Measurements from ENCODE around the gene OR1F1.

Gene OR1F1

GRCh38 chr16:3241761-3242160, 53.8 kb downstream of the OR1F1 start:
- H3K4me2 ChIP-seq (ENCODE audit: low read length) = no peak overlapping the region
- H3K4me1 ChIP-seq = no peaks in the 10 kb centered on the region
- no peaks in the 10 kb centered on the region for H3K79me2 ChIP-seq
- no peaks in the 10 kb centered on the region for H3K9me3 ChIP-seq (ENCODE audit: control insufficient read depth, low read length)
- TF ChIP-seq CTCF (IDR thresholded peaks at IDR 0.05) = no peak
- no peak overlapping the region for H3K4me3 ChIP-seq (ENCODE audit: low read depth, low read length)
- no peaks in the 10 kb centered on the region for H3K27me3 ChIP-seq (ENCODE audit: control insufficient read depth, insufficient read depth, low read length)
- no peak overlapping the region for H3K9ac ChIP-seq
- H3K36me3 ChIP-seq (ENCODE audit: control insufficient read depth, insufficient read depth, low read length) = no peaks in the 10 kb centered on the region
- no peak overlapping the region for H2AFZ ChIP-seq
- no peak overlapping the region for H3K27ac ChIP-seq

GRCh38 chr16:3242709-3243108, 54.7 kb downstream of the OR1F1 start:
- H3K79me2 ChIP-seq = no peaks in the 10 kb centered on the region
- H3K9me3 ChIP-seq (ENCODE audit: control insufficient read depth, low read length) = no peaks in the 10 kb centered on the region
- H3K4me3 ChIP-seq (ENCODE audit: low read depth, low read length) = no peak overlapping the region
- no peak overlapping the region for H2AFZ ChIP-seq
- no peaks in the 10 kb centered on the region for H3K4me1 ChIP-seq
- no peaks in the 10 kb centered on the region for H3K36me3 ChIP-seq (ENCODE audit: control insufficient read depth, insufficient read depth, low read length)
- H3K4me2 ChIP-seq (ENCODE audit: low read length) = no peak overlapping the region
- H3K9ac ChIP-seq = no peak overlapping the region
- H3K27me3 ChIP-seq (ENCODE audit: control insufficient read depth, insufficient read depth, low read length) = no peaks in the 10 kb centered on the region
- no peak overlapping the region for H3K27ac ChIP-seq
- no peak for TF ChIP-seq CTCF (IDR thresholded peaks at IDR 0.05)

- H3K27ac ChIP-seq = no peak overlapping the region
- H2AFZ ChIP-seq = no peak overlapping the region
These were observed 55.9 kb downstream of the OR1F1 start for GRCh38 chr16:3243882-3244281.

GRCh38 chr16:3246002-3246401, 58.0 kb downstream of the OR1F1 start:
- H3K9ac ChIP-seq = no peak overlapping the region
- H3K9me3 ChIP-seq (ENCODE audit: control insufficient read depth, low read length) = no peaks in the 10 kb centered on the region

More at GRCh38 chr16:3243882-3244281, 55.9 kb downstream of the OR1F1 start:
- TF ChIP-seq CTCF (IDR thresholded peaks at IDR 0.05) = no peak
- Histone ChIP-seq H3K9ac (no peak overlapping the region), H3K4me3 (ENCODE audit: low read depth, low read length) (no peak overlapping the region), H3K4me2 (ENCODE audit: low read length) (no peak overlapping the region), H3K4me1 (no peaks in the 10 kb centered on the region), H3K36me3 (ENCODE audit: control insufficient read depth, insufficient read depth, low read length) (no peaks in the 10 kb centered on the region), H3K27me3 (ENCODE audit: control insufficient read depth, insufficient read depth, low read length) (no peaks in the 10 kb centered on the region), H3K9me3 (ENCODE audit: control insufficient read depth, low read length) (no peaks in the 10 kb centered on the region), H3K79me2 (no peaks in the 10 kb centered on the region)

More at GRCh38 chr16:3246002-3246401, 58.0 kb downstream of the OR1F1 start:
- no peak for TF ChIP-seq CTCF (IDR thresholded peaks at IDR 0.05)
- Histone ChIP-seq H3K4me2 (ENCODE audit: low read length) (no peak overlapping the region), H2AFZ (no peak overlapping the region), H3K27ac (no peak overlapping the region), H3K79me2 (no peaks in the 10 kb centered on the region), H3K4me1 (no peaks in the 10 kb centered on the region), H3K4me3 (ENCODE audit: low read depth, low read length) (no peak overlapping the region), H3K27me3 (ENCODE audit: control insufficient read depth, insufficient read depth, low read length) (no peaks in the 10 kb centered on the region), H3K36me3 (ENCODE audit: control insufficient read depth, insufficient read depth, low read length) (no peaks in the 10 kb centered on the region)

All from parathyroid adenoma (tissue), 2 donors.